HepG2 (cell line): Measurements from ENCODE around the gene DNM3. TPM values are rescaled to one million over a fixed set of nuclear protein-coding genes. Genes with fewer than 3 reads are reported as not detected.

ENCODE experiments used
- ARNT2 ChIP-seq: sonication (generic); formaldehyde crosslinking; IDR thresholded peaks from 2 replicates; pipeline ENCODE4 v1.8.0; 2022; ENCODE audit warnings: mild to moderate bottlenecking, low read depth, missing genetic modification reagents, moderate library complexity
- CREBL2 ChIP-seq: sonication (generic); formaldehyde crosslinking; IDR thresholded peaks from 2 replicates; pipeline ENCODE4 v1.8.1; 2023; ENCODE audit warnings: missing genetic modification reagents, mild to moderate bottlenecking, borderline replicate concordance
- GLI4 ChIP-seq: sonication (generic); formaldehyde crosslinking; IDR thresholded peaks from 2 replicates; pipeline ENCODE4 v1.5.1; 2020; ENCODE audit warnings: missing genetic modification reagents, mild to moderate bottlenecking, moderate library complexity, borderline replicate concordance
- HIC2 ChIP-seq: sonication (generic); formaldehyde crosslinking; IDR thresholded peaks from 2 replicates; pipeline ENCODE4 v1.9.0; 2022; ENCODE audit warnings: low read depth, missing genetic modification reagents
- IKZF4 ChIP-seq: sonication (generic); formaldehyde crosslinking; IDR thresholded peaks from 2 replicates; pipeline ENCODE4 v1.5.1; 2020; ENCODE audit warnings: borderline replicate concordance, mild to moderate bottlenecking, low read depth, missing genetic modification reagents; ENCODE audit errors: not compliant biosample characterization
- KLF13 ChIP-seq: sonication (generic); formaldehyde crosslinking; IDR thresholded peaks from 2 replicates; pipeline ENCODE4 v1.4.0; 2020; ENCODE audit warnings: mild to moderate bottlenecking, missing genetic modification reagents
- NFIB ChIP-seq: sonication (generic); formaldehyde crosslinking; IDR thresholded peaks from 2 replicates; pipeline ENCODE4 v1.9.0; 2021; ENCODE audit warnings: missing genetic modification reagents, mild to moderate bottlenecking, borderline replicate concordance
- PRPF4 ChIP-seq: fragments of 200-400 bp; formaldehyde crosslinking; IDR thresholded peaks from 2 replicates; pipeline ENCODE4 v1.6.1; 2016; ENCODE audit warnings: low read length, low read depth; ENCODE audit not compliant: poor library complexity, severe bottlenecking
- RBAK ChIP-seq: sonication (generic); formaldehyde crosslinking; IDR thresholded peaks from 2 replicates; pipeline ENCODE4 v1.5.1; 2020; ENCODE audit warnings: mild to moderate bottlenecking, missing genetic modification reagents
- SMARCC2 ChIP-seq: fragments of 450-650 bp; IDR thresholded peaks from 2 replicates; pipeline ENCODE4 v1.6.1; 2017; ENCODE audit warnings: antibody characterized with exemption, mild to moderate bottlenecking
- TMF1 ChIP-seq: sonication (generic); formaldehyde crosslinking; IDR thresholded peaks from 2 replicates; pipeline ENCODE4 v1.8.1; 2022; ENCODE audit warnings: low read depth, missing genetic modification reagents
- USF2 ChIP-seq, 2 experiments: sonication (generic) in 1 of 2; formaldehyde crosslinking in 1 of 2; IDR thresholded peaks; 2 replicates each; pipeline versions ENCODE4 v1.5.1 to v1.6.1; 2011 to 2020; ENCODE audit warnings: borderline replicate concordance in 1 of 2, low read depth in 1 of 2, low read length in 1 of 2, mild to moderate bottlenecking in 1 of 2, missing genetic modification reagents in 1 of 2, moderate library complexity in 1 of 2
- ZNF101 ChIP-seq: sonication (generic); formaldehyde crosslinking; IDR thresholded peaks from 2 replicates; pipeline ENCODE4 v1.4.0; 2020; ENCODE audit warnings: mild to moderate bottlenecking, low read depth, missing genetic modification reagents, borderline replicate concordance
- ZNF232 ChIP-seq: sonication (generic); formaldehyde crosslinking; IDR thresholded peaks from 2 replicates; pipeline ENCODE4 v1.4.0; 2020; ENCODE audit warnings: missing genetic modification reagents, borderline replicate concordance
- polyA plus RNA-seq, 8 experiments: library from polyadenylated mRNA; depleted of rRNA in 3 of 8; stranded (reverse) in 7 of 8; unstranded in 1 of 8; fragments of >200 nt; fragmentation: Illumina TruSeq in 4 of 8; extraction: Trizol in 4 of 8; gene quantifications; 2 replicates each; pipeline versions ENCODE4 v1.2.1 to v1.2.3, GENCODE V29; 2011 to 2016; ENCODE audit warnings: low read depth in 4 of 8, missing spikeins in 1 of 8, mixed read lengths in 1 of 8; ENCODE audit not compliant: insufficient read depth in 1 of 8
- total RNA-seq, 5 experiments: library from RNA; depleted of rRNA; stranded (reverse); fragments of >200 nt; fragmentation: Illumina TruSeq; extraction: Trizol; gene quantifications; 2 replicates each; pipeline ENCODE4 v1.2.3, GENCODE V29; 2016; ENCODE audit warnings: low read depth in 1 of 5
- TF ChIP-seq, protein P1 (sequence below): IDR thresholded peaks from 2 replicates; pipeline ENCODE4 v1.6.1; 2012; ENCODE audit warnings: low read depth, low read length, improper control_type of control experiment
- TF ChIP-seq, protein P2 (sequence below): sonication (generic); formaldehyde crosslinking; conservative IDR thresholded peaks from 2 replicates; pipeline ENCODE4 v1.4.0; 2020; ENCODE audit warnings: missing genetic modification reagents
- TF ChIP-seq, protein P3 (sequence below): sonication (generic); formaldehyde crosslinking; IDR thresholded peaks from 2 replicates; pipeline ENCODE4 v1.8.0; 2023; ENCODE audit warnings: mild to moderate bottlenecking, missing genetic modification reagents

The DNM3 gene
- total and polyA plus RNA-seq, 2 of the 13 experiments (the other 11 are each of a cell fraction or from before 2014, with no cell fraction given): 0.05 TPM; not detected in 1

DNA sequence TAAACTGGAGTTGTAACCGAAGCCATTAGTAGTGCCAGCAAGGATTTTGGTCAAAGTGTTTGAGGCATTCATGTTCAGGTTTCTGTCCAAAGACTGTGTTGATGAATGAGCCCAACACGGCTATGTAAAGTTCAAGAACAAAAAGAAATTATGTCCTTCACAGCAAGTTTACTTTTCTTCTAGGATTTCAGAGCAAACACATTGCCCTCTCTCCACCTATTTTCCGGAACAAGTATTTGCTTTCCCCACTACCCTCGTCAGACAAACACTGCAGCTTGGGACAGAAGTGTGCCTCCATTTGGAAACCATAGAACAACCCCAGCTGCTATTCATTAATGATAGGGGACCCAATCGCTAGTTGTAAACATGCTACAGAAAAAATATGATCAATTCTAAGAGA, 427.8 kb downstream of the DNM3 start (continued):
- TF ChIP-seq CREBL2: no peak
- TF ChIP-seq ZNF232: no peak
- no peak for TF ChIP-seq TMF1 (CRISPR knock-in tag)
- TF ChIP-seq SMARCC2: no peak
- TF ChIP-seq HIC2: no peak
- TF ChIP-seq ZNF101 (CRISPR knock-in tag): no peak
- no peak for TF ChIP-seq IKZF4 (CRISPR knock-in tag)
- TF ChIP-seq, protein P1, sequence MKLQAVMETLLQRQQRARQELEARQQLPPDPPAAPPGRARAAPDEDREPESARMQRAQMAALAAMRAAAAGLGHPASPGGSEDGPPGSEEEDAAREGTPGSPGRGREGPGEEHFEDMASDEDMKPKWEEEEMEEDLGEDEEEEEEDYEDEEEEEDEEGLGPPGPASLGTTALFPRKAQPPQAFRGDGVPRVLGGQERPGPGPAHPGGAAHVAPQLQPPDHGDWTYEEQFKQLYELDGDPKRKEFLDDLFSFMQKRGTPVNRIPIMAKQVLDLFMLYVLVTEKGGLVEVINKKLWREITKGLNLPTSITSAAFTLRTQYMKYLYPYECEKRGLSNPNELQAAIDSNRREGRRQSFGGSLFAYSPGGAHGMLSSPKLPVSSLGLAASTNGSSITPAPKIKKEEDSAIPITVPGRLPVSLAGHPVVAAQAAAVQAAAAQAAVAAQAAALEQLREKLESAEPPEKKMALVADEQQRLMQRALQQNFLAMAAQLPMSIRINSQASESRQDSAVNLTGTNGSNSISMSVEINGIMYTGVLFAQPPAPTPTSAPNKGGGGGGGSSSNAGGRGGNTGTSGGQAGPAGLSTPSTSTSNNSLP: no peak
- TF ChIP-seq NFIB (CRISPR knock-in tag): no peak
- TF ChIP-seq ARNT2: no peak
- TF ChIP-seq GLI4: no peak
- TF ChIP-seq PRPF4: no peak
- TF ChIP-seq, protein P2, sequence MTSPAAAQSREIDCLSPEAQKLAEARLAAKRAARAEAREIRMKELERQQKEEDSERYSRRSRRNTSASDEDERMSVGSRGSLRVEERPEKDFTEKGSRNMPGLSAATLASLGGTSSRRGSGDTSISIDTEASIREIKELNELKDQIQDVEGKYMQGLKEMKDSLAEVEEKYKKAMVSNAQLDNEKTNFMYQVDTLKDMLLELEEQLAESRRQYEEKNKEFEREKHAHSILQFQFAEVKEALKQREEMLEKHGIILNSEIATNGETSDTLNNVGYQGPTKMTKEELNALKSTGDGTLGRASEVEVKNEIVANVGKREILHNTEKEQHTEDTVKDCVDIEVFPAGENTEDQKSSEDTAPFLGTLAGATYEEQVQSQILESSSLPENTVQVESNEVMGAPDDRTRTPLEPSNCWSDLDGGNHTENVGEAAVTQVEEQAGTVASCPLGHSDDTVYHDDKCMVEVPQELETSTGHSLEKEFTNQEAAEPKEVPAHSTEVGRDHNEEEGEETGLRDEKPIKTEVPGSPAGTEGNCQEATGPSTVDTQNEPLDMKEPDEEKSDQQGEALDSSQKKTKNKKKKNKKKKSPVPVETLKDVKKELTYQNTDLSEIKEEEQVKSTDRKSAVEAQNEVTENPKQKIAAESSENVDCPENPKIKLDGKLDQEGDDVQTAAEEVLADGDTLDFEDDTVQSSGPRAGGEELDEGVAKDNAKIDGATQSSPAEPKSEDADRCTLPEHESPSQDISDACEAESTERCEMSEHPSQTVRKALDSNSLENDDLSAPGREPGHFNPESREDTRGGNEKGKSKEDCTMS: no peak
- no peak for TF ChIP-seq RBAK (CRISPR knock-in tag)
- no peak for TF ChIP-seq KLF13 (CRISPR knock-in tag)
- no peak for TF ChIP-seq USF2 (IDR thresholded peaks at IDR 0.05; ENCODE audit: low read depth, low read length)
- TF ChIP-seq USF2 (CRISPR knock-in tag; IDR thresholded peaks at IDR 0.05; ENCODE audit: borderline replicate concordance): no peak
- TF ChIP-seq, protein P3, sequence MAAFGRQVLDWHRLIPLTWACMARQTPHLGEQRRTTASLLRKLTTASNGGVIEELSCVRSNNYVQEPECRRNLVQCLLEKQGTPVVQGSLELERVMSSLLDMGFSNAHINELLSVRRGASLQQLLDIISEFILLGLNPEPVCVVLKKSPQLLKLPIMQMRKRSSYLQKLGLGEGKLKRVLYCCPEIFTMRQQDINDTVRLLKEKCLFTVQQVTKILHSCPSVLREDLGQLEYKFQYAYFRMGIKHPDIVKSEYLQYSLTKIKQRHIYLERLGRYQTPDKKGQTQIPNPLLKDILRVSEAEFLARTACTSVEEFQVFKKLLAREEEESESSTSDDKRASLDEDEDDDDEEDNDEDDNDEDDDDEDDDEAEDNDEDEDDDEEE: no peak
